PFSK-1 (cell line): ENCODE results near the gene KCTD12.

ENCODE experiments used
- FOXP2 ChIP-seq: optimal IDR thresholded peaks from 2 replicates; pipeline ENCODE3; 2011; ENCODE audit warnings: borderline replicate concordance, control low read depth, inconsistent platforms; ENCODE audit not compliant: insufficient read depth; ENCODE audit errors: extremely low read length, extremely low read depth
- POLR2AphosphoS5 ChIP-seq: IDR thresholded peaks from 2 replicates; pipeline ENCODE4 v1.6.1; 2012; ENCODE audit warnings: low read depth, mild to moderate bottlenecking, control low read depth, low read length, moderate library complexity
- SIN3A ChIP-seq: IDR thresholded peaks from 2 replicates; pipeline ENCODE4 v1.6.1; 2012; ENCODE audit warnings: mild to moderate bottlenecking, low read length, moderate library complexity, borderline replicate concordance; ENCODE audit not compliant: insufficient read depth
- TAF1 ChIP-seq: IDR thresholded peaks from 2 replicates; pipeline ENCODE4 v1.6.1; 2012; ENCODE audit warnings: low read length, control low read depth, borderline replicate concordance; ENCODE audit not compliant: insufficient read depth
- TF ChIP-seq, protein P1 (sequence below), 2 experiments: IDR thresholded peaks; 2 replicates each; pipeline versions ENCODE4 v1.6.1 to v1.8.0; 2011 to 2012; ENCODE audit warnings: low read depth in 2 of 2, low read length in 2 of 2, control low read depth in 1 of 2, inconsistent platforms in 1 of 2, mild to moderate bottlenecking in 1 of 2, moderate library complexity in 1 of 2; ENCODE audit not compliant: insufficient read depth in 1 of 2

The KCTD12 gene

DNA sequence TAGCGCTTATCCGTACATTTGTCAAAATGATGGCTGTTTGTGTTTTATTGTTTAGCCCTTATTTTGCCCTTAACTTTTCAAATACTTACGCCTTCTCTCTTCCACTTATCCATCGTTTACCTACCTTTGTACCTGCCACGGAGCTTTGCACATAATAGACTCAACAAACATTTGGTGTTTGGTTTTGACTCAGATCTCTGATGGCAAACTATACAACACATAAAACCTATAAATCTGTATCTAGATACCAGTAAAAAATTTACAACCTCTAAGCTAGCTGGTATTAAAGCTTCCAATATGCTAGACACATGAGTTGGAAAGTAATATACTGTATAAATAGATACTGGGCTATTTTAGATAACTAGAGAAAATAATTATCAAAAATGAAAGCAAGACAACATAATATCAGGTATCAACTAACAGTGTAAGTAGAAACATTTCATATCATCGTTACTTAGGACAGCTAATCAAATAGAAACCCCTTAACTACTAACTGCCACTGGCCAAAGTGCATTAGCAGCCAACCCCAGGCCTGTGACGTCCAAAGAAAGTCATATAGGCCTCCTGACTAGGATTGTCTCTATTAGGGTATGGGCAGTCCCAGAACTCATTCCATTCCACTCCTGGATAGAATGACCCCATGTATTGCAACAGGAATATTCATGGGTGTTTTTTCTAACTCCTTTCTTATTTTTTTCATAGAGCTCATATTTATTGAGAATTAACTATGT is 53.8 kb downstream of the KCTD12 start:
- TF ChIP-seq POLR2AphosphoS5 (no peak), SIN3A (no peak), TAF1 (no peak), FOXP2 (no peak)
- TF ChIP-seq, protein P1, sequence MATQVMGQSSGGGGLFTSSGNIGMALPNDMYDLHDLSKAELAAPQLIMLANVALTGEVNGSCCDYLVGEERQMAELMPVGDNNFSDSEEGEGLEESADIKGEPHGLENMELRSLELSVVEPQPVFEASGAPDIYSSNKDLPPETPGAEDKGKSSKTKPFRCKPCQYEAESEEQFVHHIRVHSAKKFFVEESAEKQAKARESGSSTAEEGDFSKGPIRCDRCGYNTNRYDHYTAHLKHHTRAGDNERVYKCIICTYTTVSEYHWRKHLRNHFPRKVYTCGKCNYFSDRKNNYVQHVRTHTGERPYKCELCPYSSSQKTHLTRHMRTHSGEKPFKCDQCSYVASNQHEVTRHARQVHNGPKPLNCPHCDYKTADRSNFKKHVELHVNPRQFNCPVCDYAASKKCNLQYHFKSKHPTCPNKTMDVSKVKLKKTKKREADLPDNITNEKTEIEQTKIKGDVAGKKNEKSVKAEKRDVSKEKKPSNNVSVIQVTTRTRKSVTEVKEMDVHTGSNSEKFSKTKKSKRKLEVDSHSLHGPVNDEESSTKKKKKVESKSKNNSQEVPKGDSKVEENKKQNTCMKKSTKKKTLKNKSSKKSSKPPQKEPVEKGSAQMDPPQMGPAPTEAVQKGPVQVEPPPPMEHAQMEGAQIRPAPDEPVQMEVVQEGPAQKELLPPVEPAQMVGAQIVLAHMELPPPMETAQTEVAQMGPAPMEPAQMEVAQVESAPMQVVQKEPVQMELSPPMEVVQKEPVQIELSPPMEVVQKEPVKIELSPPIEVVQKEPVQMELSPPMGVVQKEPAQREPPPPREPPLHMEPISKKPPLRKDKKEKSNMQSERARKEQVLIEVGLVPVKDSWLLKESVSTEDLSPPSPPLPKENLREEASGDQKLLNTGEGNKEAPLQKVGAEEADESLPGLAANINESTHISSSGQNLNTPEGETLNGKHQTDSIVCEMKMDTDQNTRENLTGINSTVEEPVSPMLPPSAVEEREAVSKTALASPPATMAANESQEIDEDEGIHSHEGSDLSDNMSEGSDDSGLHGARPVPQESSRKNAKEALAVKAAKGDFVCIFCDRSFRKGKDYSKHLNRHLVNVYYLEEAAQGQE (IDR thresholded peaks at IDR 0.05; ENCODE audit: insufficient read depth in 1 of 2, low read depth in 2 of 2, low read length in 2 of 2) = no peak

DNA sequence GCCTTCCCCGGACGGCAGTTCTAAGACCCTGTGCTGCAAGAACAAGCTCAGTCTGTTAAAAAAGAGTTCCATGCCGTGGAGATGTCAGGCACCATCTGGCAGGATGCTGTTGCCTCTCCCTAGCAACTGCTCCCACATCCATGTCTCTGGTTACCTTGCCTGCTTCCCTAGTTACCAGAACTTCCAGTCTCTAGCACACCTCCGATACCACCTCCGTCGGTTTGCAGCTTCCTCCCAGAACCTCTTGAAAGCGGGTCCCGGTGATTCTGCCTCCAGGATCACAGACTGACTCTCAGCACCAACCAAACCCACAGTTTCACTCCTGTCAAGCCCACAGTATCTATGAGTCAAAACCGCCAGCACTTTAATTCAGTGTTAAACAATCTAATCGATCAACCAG is 55.4 kb downstream of the KCTD12 start:
- TF ChIP-seq SIN3A = no peak
- no peak for TF ChIP-seq FOXP2
